NCI-H2081 treated with DMSO at 0.1 percent for 48 hours (cell line): Measurements from ENCODE around the gene THSD8.
A peak's percentile ranks its signal among the peaks of the same experiment; 100 is the strongest.
"Not testable (repeated sequence)": the region's sequence is repeated elsewhere in the genome, so short reads cannot be mapped to it uniquely, and the experiment has no call there.

Experiments
- DNase-seq: peaks from one replicate; lab custom pipeline; 2025; lab: John Stamatoyannopoulos, UW

The THSD8 gene

DNA sequence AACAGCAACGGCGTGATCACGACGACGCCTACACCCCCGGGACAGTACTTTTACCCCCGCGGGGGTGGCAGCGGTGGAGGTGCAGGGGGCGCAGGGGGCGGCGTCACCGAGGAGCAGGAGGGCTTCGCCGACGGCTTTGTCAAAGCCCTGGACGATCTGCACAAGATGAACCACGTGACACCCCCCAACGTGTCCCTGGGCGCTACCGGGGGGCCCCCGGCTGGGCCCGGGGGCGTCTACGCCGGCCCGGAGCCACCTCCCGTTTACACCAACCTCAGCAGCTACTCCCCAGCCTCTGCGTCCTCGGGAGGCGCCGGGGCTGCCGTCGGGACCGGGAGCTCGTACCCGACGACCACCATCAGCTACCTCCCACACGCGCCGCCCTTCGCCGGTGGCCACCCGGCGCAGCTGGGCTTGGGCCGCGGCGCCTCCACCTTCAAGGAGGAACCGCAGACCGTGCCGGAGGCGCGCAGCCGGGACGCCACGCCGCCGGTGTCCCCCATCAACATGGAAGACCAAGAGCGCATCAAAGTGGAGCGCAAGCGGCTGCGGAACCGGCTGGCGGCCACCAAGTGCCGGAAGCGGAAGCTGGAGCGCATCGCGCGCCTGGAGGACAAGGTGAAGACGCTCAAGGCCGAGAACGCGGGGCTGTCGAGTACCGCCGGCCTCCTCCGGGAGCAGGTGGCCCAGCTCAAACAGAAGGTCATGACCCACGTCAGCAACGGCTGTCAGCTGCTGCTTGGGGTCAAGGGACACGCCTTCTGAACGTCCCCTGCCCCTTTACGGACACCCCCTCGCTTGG, 9.6 kb upstream of the THSD8 start:
- DNase-seq: no peak

DNA sequence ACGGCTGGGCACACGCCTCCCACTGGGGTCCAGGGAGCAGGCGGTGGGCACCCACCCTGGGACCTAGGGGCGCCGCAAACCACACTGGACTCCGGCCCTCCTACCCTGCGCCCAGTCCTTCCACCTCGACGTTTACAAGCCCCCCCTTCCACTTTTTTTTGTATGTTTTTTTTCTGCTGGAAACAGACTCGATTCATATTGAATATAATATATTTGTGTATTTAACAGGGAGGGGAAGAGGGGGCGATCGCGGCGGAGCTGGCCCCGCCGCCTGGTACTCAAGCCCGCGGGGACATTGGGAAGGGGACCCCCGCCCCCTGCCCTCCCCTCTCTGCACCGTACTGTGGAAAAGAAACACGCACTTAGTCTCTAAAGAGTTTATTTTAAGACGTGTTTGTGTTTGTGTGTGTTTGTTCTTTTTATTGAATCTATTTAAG, 9.0 kb upstream of the THSD8 start:
- no peak for DNase-seq

DNA sequence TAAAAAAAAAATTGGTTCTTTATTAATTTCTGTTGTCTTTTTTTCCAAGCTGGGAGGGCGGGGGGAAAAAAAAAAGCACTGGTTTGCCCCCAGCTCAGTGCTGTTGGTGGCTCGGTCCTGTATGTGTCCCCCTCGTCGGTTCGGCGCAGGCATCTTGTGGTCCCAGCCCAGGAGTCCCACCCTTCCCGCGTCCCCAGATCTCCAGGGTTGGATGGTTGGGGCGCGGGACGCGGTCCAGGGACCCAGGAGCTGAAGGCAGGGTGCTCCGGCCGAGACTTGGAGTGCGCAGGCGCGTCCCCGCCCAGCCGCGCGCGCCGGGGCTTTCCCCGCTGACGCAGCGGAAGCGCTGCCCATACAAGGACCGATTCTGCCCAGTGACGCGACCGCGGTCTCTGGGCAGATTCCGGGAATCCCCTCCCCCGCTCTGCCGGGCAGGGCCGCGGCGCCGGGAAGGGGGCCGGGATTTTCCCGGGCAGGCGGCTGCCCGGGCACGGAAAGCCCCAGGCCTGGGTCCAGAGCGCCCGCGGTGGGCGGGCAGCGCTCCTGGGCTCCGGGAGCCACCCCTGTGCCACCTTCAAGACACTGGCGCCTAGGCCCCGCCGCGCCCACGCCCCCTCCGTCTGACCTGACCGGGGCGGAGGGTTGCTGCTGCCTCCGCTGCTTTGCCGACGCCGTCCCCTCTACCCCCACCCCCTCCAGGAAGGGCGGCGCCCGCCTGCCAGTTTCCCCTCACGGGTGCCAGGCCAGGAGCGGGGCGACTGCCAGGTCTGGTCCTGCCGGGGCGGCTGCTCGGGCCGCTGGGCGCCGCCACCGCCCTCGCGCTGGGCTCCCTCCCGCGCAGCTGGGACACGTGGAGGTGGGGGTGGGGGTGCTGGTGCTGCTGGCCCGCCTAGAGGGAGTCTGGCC, 8.3 kb upstream of the THSD8 start:
- DNase-seq: peak; percentile 28

DNA sequence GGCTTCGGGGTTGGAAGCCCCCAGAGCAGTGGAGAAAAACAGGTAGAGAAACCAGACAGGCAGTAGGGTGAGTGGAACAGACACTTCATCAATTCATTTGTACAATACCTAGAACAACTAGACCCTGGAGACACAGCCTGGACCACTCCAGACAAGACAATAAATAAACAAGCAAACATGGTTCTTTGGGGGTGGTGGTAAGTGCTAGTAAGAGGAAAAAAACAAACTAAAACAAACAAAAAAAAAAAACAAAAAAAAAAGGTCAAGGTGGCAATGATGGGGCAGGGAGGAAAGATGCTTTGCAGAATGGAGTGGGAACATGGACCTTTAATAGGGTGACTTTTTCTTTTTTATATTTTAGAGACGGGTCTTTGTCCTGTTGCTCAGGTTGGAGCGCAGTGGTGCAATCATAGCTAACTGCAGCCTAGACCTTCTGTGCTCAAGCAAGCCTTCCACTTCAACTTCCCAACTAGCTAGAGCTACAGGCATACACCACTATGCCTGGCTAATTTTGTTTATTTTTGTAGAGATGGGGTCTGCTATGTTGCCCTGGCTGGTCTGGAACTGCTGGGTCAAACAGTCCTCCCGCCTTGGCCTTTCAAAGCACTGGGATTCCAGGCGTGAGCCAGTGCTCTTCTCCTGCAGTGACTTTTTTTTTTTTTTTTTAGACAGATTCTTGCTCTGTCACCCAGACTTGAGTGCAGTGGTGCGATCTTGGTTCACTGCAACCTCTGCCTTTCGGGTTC, 7.5 kb upstream of the THSD8 start:
- DNase-seq: no peak

DNA sequence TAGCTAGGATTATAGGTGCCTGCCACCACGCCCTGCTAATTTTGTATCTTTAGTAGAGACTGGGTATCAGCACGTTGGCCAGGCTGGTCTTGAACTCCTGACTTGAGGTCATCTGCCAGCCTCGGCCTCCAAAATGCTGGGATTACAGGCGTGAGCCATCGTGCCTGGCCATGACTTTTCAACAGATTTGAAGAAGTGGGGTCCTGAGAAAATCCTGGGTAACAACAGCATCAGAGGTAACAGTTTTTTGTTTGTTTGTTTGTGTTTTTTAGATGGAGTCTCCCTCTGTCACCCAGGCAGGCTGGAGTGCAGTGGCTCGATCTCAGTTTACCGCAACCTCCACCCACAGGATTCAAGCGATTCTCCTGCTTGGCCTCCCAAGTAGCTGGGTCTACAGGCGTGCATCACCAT, 6.9 kb upstream of the THSD8 start:
- DNase-seq: no peak

DNA sequence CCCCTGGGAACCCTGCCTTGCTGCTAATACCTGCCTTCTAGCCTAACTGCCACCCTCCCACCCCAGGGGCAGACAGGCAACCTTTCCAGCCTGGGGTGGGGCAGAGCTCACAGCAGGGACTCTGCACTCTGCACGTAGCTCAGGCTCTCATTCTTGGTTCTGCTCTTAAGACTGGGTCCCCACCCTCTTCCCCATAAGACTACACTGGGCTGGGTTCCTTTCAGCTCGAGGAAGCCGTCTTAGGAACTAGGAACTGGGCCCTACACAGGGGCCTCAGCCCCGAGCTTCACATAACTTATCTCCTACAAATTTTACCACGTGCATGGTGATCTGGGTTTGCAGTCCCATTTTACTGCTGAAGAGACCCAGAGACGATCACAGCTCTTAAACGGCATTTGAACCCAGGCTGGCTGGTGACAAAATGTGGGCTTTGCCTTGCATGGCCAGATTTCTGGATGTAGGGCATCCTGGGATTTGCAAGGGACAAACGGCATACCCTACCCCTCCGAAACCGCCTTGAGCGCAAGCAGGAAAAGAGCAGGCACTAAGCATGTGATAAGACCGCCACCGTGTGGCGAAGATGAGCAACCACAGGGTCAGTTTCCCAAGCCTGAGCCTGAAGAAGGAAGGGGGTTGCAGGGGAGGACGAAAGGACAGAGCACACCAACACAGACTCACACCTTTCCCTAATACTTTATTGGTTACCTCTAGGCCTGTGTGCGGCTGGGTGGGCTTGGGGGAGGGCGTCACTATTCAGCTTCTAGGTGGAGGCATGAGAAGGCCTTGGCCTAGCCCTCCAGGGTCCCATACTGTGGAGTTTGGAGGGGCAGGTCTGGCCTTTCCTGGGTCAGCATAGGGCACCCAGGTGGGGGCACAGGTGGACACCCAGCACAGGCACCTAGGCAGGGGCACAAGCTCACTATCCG, 5.5 kb upstream of the THSD8 start:
- DNase-seq: peak; percentile 18

DNA sequence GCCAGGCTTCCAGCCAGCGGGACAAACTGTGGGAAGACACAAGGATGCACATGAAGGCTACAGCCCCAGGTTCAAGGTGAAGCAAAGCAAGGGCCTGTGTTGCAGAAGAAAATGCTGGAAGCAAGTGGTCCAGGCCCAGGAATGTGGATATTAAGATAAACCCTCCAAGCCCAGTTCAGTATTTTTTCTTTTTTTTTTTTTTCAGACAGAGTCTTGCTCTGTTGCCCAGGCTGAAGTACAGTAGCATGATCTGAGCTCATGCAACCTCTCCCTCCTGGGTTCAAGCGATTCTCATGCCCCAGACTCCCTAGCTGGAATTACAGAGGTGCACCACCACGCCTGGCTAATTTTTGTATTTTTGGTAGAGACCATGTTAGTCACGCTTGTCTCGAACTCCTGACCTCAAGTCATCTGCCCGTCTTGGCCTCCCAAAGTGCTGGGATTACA, 4.7 kb upstream of the THSD8 start:
- no peak for DNase-seq

DNA sequence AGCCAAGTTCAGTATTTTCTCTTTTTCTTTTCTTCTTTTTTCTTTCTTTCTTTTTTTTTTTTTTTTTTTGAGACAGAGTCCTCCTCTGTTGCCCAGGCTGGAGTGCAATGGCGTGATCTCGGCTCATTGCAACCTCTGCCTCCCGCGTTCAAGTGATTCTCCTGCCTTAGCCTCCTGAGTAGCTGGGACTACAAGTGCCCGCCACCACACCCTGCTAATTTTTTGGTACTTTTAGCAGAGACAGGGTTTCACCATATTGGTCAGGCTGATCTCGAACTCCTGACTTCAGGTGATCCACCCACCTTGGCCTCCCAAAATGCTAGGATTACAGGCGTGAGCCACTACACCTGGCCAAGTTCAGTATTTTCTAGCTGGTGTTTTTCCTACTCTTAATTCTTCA, 4.3 kb upstream of the THSD8 start:
- DNase-seq: not testable (repeated sequence)

DNA sequence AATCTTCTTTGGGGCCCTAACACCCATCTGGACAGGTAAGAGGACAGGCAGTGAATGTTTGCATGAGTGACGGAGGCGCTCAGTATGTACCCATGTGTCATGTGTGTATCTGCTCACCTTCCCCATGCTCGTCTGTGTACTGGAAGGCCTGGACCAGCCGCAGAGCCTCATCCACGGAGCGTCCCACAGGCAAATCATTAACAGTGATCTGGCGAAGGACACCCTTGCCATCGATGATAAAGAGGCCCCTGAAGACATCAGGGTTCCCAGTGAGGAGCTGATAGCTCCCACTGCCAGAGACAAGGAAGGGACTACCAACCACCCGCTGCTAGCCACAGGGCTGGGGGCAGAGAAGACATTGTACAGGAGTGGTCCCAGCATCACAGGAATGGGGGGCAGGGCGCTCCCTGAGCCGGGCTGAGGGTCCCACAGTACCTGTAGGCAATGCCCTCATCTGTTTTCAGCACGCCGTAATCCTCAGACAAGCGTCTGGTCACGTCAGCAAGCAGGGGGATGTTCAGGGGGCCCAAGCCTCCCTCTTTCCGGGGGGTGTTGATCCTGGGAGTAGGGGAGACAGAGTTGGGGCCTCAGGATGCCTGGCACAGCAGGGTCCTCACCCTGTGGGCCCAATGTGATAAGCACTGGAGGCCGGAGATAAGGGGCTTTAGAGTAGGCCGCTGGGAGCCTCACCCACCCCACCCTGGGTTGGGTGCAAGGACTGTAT, 2.0 kb upstream of the THSD8 start:
- DNase-seq: no peak

DNA sequence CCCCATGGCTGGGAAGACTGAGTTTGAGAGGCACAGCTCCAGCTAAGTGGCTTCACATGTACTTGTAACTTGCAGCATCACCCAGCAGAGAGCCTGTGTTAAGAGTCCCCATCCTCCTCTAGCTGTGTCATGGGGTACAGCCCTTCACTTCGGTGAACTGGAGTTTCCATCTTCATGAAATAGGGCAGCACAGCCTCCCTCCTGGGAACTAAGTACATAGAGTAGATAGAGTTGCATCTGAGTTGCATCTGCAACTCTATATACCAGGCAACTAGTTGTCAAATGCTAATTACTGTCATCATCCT, 1.5 kb upstream of the THSD8 start:
- no peak for DNase-seq

DNA sequence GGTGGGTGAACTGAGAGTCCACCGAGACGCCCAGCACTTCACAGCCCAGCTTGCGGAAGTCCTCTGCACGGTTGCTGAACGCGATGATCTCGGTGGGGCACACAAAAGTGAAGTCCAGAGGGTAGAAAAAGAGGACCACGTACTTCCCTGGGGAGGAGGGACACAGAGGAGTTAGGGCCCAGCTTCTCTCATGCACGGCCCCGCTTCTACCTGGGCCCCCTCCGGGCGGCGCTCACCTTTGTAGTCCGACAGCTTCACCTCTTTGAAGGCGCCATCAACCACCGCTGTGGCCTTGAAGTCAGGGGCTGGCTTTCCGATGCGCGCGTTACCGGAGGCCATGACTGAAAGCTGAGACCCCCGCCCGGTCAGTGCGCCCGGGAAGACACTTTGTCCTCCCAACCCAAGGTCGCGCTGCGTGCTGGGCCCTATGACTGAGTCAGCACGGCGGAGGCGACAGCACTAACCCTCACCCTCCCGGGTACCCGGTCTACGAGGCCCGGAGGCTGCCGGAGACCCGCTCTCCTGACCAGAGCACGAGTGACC, 875 bp upstream of the THSD8 start:
- no peak for DNase-seq

DNA sequence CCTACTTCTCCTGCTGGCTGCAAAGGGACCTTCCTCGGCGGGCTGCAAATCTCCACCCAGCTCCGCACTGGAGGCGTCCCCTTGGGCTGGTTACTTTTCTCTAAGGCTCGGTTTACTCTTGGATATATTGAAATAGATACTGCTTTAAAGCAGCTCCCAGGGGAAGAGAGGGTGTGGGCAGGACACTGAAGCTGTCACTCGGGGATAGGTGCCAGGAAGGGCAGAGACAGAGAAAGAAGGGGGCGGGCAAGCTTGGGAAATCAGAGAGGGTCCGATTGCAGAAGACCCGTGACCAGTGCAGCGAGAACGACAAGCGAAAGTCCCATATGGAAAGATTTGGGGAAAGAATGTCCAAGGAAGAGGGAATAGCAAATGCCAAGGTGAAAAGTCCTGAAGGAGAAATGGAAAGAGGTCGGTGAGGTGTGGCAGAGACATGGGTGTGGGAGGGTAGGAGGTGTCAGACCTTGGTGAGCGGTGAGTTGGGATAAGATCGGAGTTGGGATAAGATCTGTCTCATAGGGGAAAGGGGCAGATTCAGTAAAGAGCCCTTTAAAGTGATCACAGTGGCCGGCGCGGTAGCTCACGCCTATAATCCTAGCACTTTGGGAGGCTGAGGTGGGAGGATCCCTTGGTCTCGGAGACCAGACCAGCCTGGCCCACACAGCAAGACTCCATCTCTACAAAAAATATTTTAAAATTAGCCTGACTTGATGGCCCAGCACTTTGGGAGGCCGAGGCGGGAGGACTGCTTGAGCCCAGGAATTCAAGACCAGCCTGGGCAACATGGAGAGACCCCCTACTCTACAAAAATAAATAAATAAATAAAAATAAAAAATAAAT, 618 bp downstream of the THSD8 start:
- no peak for DNase-seq

DNA sequence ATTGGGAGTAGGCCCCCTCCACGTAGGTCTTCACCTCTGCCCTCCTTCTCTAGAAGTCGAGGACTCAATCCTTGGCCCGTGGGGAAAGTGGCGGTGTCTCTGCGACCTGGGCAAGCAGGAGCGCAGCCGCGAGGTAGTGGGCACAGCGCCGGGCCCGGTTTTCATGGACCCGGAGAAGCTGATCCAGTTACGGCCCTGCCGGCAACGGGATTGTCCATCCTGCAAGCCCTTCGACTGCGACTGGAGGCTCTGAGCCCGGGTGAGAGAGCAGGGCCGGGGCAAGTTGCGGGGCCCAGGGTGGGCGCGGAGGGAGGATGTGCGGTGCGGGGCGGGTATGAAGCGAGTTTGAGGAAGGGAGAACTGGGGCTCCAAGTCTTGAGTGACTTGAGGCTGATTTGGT, 2.2 kb downstream of the THSD8 start:
- DNase-seq: no peak

DNA sequence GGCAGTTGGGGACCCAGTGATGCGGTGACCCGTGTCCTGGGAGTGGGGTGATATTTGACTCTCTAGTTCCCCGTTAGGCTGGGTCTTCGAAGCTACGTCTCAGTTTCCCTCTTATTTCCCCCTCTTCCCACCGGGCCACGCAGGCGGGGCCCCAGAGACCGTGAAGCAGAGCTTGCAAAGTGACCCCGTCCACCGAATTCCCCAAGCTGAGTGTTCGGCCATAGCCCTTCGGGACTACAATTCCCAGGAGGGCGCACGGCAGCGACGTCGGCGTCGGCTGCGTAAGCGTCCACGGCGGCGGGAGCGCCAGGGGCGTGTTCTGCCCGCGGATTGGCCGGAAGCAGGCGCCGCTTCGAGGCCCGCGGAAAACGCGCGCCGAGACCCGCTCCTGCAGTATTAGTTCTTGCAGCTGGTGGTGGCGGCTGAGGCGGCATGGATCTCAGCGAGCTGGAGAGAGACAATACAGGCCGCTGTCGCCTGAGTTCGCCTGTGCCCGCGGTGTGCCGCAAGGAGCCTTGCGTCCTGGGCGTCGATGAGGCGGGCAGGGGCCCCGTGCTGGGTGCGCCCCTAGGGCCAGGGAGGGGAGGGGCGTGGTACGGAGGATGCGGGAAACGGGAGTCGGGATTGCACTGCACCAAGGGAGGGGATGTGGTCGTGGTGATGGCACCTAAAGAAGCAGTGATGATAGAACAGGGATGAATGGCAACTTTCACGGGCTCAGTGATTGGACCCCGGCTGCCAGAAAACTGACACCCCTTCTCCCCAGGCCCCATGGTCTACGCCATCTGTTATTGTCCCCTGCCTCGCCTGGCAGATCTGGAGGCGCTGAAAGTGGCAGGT, 4.6 kb downstream of the THSD8 start, which contains the start of gene RNASEH2A:
RNASEH2A (plus strand) TSS at position 343 of the 840 bp plus-strand sequence; CDS start at position 433, 90 bp downstream.
- DNase-seq: peak; percentile 68

DNA sequence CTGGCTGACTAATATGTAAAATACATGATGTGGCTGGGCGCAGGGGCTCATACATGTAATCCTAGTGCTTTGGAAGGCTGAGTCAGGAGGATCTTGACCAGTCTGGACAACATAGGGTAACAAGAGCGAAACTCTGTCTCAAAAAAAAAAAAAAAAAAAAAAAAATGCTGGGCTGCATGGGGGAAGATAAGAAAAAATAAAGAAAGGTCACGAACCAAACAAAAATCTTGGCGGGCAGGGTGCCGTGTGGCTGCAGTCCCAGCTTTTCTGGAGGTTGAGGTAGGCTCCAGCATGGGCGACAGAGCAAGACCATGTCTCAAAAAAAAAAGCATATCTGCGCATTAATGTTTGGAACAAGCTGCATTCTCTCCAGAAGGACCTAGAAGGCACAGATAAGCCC, 13.2 kb downstream of the THSD8 start:
- no peak for DNase-seq

DNA sequence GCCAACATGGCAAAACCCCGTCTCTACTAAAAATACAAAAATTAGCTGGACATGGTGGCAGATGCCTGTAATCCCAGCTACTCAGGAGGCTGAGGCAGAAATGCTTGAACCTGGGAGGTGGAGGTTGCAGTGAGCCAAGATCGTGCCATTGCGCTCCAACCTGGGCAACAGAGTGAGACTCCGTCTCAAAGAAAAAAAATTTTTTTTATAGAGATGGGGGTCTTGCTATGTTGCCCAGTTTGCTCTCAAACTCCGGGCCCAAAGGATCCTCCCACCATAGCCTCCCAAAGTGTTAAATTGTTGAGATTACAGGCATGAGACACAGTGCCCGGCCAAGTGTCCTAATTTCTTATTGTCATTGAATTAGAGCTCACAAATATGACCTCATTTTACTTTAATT, 15.3 kb downstream of the THSD8 start:
- not testable (repeated sequence) for DNase-seq

DNA sequence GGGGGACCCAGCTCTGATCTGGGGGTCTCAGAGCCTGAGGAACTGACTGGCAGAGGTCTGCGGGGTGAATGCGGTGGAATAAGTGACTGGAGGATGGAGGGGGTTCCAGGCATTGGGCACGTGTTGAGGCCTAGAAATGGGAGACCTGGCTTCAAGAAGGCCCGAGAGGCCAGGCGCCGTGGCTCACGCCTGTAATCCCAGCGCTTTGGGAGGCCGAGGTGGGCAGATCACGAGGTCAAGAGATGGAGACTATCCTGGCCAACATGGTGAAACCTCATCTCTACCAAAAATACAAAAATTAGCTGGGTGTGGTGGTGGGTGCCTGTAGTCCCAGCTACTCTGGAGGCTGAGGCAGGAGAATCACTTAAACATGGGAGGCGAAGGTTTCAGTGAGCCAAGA, 15.9 kb downstream of the THSD8 start:
- not testable (repeated sequence) for DNase-seq

DNA sequence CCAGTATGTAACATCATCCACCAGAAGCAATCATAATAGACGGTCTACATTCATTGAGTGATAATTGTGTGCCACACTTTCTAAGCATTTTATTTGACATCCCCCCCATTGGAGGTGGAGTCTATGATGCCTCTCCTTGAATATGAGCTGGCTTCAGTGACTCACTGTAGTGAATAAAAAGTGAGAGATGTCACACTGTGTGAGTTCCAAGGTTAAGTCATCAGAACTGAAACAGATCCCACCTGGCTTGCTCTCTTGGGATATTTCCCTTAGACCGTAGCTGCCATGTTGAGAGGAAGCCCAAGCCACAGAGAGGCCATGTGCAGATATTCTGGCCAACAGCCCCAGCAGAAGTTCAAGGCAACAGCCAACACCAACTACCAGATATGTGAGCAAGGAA, 19.9 kb downstream of the THSD8 start:
- no peak for DNase-seq
